ENCODE measurements around the gene HPSE2.
"Not testable (repeated sequence)": the region's sequence is repeated elsewhere in the genome, so short reads cannot be mapped to it uniquely, and the experiment has no call there.

Gene HPSE2

DNA sequence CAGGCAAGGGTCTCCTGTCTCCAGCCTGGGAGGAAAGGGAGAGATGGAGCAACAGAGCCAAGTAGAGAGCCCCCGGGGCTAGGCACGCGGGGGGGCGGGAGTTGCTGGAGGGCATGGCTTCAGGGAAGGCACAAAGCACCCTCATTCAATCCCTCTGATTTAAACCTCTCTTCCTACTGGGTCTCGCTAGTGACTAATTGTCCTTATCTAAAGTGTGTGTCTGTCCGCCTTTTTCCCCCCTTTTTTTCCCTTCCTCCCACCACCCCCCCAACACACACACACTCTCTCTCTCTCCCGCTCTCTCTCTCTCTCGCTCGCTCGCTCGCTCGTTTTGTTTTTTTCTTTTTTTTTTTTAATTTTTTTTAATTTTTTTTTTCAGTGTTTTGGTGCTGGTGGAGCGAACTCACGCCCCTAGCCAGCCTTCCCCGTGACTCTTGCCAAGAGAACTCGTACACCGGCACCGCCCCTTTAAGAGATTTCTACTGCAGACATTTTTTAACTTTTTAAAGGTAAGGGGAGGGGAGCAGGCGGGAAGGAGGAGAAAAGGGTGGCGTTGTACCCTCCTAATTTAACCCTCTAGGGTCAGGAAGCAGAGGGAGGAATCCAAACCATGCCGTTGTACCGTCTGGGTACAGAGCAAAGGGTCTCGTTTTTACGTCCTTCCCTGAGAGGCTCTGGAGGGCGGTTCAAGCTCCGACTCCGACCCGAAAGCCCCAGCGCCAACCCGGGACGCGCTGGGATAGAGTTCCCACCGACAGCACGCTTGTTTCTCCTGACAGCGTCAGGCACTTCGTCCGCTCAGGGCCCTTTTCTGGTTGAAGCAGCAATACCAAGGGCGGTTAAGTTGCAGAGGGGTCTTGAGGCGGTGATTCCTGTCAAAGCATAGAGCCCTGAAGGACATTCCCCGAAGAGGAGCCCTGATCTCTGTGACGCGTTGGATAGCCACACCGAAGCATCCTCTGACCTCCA, at the start of gene HPSE2:
Gene HPSE2 (minus strand): TSS at position 195 of the 969 bp plus-strand sequence.
- FAIRE-seq = no peak
- DNase-seq (ENCODE audit: low spot score) = no peak

DNA sequence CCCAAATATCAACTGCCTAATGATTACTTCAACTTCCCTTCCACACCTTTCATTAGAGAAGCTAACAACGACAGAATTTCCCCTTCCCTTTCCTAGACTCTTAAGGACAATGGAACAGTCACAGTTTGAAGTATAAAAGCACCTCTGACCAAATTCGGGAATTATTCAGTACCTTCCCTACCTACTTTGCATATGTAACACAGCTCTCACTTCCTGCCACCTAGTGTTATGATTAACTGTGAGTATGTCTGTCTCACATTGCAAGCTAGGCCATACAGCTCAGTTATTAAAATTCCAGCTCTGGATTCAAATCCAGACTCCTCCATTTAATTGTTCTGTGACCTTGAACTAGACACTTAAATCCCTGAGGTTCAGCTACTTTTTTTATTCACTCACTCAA, 44.8 kb upstream of the HPSE2 start:
- DNase-seq (ENCODE audit: low spot score) (no peak), FAIRE-seq (no peak)

DNA sequence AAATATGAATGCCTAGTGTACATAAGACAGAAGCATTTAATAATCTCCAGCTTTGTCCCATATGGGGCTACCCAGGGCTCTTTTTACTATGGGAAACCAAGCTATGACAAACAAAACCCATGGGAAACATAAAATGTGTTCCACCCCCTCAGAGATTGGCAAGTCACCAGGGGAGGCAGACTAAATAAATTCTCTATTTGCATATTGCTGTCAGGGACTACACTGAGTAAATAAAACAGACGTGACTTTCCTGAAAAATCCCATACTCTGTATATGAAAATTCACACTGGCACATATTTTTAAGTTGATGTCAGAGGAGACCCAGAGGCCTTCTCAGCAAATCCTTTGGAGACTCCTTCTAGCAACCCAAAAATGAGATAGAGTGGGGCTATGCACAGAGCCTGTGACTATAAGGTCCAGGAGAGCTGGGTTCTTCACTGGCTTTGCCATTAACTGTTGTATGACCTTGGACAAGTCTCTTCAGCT, 44.0 kb upstream of the HPSE2 start:
- FAIRE-seq (no peak), DNase-seq (ENCODE audit: low spot score) (no peak)

DNA sequence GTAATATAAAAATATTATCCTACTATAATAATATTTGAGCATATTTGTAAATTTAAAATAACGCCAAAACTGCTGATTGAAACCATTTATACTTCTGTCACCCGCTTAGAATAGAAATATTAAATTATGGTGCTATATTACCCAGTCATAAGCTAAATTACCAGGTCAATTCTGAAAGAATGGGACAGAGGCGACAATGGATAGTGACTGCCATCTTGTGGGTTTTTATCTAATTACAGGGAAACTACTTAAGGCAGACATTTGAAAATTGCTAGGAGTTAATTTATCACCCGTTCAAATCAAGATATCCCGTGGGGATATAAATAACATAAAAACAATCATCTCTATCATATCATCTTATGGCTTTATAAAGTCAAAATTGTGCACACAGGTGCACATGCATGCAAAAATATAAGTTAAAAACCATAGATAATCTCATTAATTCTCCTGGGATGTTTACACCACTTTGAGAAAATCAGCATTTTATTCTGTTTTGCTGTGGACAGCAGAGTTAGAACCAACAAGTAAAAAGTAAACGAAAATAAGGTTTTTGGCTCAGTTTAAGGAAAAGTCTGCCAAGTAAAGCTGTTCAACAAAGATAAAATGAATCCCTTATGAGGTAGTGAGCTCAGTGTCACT, 41.3 kb upstream of the HPSE2 start:
- FAIRE-seq = peak; percentile 55
- peak; percentile 16 for DNase-seq (ENCODE audit: low spot score)

DNA sequence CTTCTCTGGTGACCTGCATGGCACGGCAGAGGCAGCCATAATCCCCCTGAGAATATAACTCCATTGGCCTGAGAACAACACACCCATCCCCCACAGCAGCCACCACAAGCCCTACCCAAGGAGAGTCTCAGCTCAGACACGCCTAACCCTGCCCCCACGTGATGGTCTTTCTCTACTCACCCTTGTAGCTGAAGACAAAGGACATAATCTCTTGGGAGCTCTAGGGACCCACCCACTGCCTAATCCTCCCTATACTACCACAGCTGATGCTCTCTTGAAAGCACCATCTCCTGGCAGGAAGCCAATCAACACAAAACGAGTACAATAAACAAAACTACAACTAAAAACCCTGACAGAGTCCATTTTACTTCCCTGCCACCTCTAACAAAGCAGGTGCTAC, 30.7 kb upstream of the HPSE2 start:
- DNase-seq (ENCODE audit: low spot score) (no peak), FAIRE-seq (no peak)

DNA sequence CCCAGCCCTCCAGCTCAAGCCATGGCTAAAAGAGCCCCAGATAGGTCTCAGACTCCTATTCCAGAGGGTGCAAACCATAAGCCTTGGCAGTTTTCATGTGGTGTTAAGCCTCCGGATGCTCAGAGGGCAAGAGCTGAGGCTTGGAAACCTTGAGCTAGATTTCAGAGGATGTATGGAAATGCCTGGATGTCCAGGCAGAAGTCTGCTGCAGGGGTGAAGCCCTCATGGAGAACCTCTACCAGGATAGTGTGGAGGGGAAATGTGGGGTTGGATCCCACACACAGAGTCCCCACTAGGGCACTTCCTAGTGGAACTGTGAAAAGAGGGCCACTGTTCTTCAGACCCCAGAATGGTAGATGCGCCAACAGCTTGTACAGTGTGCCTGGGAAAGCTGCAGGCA, 13.2 kb upstream of the HPSE2 start:
- no peak for FAIRE-seq

DNA sequence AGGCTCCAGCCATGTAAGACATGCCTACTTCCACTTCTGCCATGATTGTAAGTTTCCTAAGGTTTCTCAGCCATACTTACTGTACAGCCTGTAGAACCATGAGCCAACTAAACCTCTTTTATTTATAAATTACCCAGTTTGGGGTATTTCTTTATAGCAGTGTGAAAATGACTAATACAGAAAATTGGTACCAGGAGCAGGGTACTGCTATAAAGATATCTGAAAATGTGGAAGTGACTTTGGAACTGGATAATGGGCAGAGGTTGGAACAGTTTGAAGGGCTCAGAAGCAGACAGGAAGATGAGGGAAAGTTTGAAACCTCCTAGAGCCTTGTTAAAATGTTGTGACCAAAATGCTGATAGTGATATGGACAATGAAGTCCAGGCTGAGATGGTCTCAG, 12.2 kb upstream of the HPSE2 start:
- FAIRE-seq; DNase-seq (ENCODE audit: low spot score): not testable (repeated sequence)

More for the DNA sequence above, 13.2 kb upstream of the HPSE2 start:
- no peak for DNase-seq (ENCODE audit: low spot score)

DNA sequence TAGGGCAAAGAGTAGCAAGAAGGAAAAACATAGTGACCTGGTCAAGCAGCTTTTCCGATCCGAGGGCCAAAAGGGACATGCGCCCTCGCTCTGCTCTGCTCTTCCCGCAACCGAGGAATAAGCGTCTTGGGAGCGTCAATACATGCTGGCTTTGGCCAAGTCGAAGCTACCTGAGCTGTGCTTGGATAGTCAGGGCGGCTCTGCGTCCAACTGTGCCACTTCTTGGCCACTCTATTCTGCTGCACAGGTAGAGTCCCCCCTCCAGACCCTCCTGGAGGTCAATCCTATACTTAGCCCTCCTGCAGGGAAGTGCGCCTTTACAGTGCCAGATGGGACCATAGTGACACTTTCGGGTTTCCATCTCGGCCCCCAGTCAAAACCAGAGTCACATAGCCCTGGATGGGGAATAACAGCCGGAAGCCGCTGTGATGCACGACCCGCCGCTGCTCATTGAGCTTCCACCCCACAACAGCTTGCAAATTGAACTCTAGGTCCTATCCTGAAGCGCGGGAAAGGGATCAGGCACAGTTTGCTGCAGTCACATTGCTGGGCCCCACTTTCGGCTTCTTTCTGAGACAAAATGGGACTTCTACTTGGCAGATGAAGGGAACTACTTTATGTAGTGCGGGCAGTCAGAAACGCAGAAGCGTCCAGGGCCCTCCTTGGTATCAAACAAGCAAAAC, 1.1 kb upstream of the HPSE2 start:
- DNase-seq (ENCODE audit: low spot score) = no peak
- no peak for FAIRE-seq

DNA sequence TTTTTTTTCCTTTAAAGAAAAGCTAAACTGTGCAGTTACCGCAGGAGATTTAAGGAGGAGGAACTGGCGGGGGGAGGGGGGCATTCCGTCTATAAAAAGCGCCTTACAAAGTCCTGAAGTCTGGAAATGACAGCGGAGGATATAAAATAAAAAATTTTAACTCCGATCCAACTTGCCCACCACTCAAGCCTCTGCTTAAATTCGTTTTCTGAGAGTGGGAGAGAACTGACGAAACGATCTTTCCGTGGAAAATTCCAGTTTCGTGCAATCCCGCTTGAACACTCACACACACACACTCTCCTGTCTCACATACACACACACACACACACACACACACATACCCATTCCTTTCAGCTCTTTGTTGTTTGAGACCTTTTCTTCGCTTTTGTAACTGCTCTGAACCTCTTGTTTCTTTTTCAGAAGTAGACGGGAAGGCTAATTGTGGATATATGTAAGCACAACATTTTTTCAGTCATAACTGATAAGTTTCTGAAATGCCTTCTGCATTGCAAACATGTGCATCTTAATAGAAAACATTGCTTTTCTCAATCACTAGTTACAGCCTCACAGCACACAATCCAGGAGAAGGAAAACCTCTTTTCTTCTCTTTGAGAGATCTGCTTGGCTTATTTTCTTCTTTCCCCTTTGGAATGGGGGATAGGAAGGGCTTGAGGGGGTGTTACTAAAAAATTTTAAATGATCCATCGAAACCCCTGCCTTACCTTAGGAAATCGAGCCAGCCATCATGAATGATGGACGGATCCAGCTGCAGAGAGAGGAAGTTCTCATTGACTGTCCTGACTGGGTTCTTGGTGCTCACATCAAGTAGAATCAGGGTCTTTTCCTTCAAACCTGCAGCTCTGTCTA, 628 bp downstream of the HPSE2 start:
- FAIRE-seq (no peak), DNase-seq (ENCODE audit: low spot score) (no peak)

DNA sequence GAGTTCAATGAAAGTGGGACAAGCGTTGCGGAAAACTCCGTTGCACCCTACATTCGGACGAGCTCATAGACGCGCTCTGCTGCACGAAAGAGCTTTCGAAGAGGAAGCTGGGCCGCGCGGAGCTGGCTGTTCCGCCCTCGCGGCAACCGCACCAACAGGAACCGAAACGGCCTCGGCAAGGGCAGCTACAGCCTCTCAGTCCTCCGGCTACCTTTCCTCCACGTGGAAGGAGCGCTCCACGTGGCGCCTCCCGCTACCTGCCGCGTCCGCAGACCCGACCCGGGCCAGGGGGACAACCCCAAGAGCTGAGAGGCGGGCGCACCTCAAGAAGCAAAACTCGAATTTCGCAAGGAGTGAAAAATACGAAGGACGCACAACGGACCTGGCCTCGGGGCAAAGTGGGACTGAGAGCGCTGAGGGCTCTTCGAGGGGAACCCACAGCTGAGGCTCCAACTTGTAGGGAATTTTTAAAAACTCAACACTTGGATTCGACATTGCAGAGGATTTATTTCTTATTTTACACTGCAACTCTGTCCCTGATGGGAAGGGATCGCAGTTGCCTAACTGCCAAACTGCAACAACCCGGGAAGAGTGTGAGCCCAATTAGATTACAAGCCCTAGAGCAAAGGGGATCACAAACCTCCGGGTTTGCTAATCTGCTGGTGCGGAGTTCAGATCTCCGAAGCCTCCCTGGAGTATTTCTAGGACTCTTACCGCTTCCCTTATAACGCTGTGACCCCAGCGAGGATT, 1.4 kb downstream of the HPSE2 start:
- FAIRE-seq (no peak), DNase-seq (ENCODE audit: low spot score) (no peak)

DNA sequence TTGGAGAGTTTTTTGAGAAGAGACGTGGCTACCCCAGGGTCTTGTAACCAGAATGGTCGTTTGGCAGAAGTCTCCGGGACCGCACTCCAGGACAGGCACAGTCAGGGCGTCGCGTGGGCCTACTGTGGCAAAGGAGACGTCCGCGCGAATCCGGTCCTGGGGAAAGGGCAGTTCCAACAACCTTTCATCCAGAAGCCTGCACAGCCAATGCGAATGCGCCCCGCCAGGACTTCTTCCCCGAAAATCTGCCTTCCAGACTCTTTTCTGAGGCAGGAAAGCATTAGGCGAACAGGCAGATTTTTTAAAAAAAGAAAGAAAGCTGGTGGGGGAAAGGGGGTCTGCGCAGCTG, 2.0 kb downstream of the HPSE2 start:
- DNase-seq (ENCODE audit: low spot score) (no peak), FAIRE-seq (no peak)

DNA sequence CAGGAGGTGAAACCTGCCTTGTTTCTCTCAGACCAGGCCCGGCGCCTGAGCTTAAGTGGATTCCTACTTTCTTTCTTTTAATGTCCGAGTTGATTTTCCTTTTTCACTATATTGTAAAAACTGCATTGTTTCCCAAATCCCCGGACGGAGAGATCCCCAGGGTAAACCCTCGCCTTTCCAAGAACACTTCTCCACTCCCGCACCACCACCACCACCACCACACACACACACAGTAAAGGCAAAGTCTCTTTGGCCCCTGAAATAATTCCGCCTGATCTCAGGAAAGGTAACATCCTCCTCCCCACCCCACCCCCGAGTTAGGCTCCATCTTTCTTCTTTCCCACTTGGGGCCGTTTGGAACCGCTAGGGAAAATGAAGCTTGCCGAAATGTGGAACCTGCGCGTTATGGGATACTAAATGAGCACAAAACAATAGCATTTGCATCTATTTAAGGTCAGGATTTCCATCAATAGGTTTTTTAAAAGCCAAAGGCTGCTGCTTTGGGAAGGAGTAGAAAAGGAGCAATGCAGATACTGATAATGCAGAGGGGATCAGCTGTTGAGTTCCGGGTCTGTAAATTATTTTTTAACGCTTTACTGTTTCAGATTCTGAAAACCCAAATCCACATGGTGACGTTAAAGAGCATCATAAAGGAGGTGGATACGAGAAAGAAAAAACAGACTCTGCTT, 2.5 kb downstream of the HPSE2 start:
- FAIRE-seq (no peak), DNase-seq (ENCODE audit: low spot score) (no peak)

DNA sequence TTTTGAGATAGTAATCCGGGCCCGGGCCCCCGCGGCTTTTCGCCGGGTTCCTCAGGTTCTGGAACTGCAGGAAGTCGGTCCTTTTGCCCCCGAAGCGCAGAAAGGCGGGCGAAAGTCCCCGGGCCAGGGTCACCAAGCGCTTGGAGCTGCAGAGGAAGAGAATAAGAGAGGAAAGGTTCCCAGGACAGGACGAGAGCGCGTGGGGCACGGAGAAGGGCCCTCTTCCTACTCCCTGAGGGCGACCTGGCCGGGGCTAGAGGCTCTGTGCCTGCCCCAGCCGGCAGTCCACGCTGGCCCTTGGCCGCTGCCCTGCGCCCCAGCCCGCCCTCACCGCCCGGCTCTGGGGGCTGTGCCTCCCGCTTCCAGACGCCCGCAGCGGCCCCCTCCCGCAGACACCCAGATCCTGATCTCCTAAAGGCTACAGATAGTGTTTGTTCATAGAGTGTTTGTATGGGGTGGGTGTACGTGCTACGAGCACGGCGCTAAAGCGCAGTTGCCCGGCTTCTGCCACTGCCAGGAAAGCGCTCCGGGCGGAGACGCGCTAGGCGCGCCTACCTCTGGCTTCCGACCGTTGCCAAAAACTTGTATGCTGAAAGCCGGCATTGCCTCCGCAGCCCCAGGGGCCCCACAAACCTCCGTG, 3.2 kb downstream of the HPSE2 start:
- FAIRE-seq = no peak

DNA sequence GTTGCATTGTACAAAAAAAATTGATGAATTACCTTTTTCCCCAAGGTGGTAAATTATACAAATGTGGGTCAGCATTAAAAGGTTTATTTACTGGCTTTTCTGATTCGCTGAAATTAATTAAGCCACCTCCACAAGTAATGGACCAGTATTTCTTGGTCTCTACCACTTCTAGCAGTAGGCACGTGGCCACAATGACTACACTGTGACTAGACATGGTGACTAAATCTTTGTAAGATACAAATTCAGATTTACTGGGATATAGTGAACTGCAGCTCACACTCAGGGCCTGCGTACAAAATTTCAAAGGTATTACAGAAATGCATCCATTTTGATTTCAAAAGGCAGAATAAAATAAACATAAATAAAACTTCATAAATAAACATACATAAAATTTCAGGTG, 10.9 kb downstream of the HPSE2 start:
- DNase-seq (ENCODE audit: low spot score) = no peak
- no peak for FAIRE-seq

More for the DNA sequence above, 3.2 kb downstream of the HPSE2 start:
- no peak for DNase-seq (ENCODE audit: low spot score)

DNA sequence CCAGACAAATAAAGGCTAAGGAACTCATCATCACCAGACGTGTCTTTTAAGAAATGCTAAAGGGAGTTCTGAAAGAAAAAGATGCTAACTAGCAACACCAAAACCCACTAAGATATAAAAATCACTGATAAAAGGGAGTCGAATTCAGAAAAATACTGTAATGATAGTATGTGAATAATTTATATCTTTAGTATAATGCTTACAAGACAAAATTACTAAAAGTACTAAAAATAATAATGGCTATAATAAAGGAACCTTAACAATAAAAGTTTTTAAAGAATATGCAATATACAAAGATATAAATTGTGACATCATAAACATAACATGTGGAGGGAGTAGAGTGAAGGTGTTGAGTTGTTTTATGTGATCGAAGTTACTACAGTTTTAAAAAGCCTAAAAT, 28.3 kb downstream of the HPSE2 start:
- DNase-seq (ENCODE audit: low spot score) (no peak), FAIRE-seq (no peak)

DNA sequence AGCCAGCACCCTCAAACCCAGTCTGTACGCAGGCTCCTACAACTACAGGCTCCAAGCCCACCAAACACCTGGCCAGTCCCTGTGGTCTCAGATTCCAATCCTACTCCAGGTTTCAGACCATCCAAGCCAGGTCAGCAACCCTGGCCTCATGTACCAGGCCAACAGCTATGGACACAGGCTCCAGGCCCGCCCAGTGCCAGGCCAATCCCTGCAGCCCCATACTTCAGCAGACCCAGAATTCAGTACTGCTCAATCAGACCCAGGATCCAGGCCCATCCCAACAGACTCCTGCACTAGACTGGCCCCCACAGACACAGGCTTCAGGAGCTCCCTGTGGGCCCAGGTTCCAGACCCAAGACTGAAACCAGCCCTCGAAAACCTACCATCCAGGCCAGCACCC, 32.3 kb downstream of the HPSE2 start:
- FAIRE-seq (no peak), DNase-seq (ENCODE audit: low spot score) (no peak)

DNA sequence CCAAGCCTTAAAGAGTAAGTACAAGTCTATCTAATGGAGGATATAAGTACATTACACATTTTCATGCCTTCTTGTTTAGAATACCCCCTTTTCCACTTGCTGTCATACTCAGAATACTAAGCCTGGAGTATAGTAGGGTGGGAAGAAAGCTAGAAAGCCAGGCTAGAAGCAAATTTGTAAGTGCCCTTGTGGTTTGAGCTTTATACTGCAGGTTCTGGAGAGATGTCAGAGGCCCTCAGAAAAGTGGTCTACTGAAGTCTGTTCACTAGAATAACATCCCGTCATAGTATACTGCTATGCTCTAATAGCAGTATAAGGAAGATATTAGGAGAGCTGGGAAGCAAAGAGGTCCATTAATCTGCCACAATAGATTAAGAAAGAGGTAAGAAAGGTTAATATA, 62.7 kb downstream of the HPSE2 start:
- DNase-seq (ENCODE audit: low spot score) (no peak), FAIRE-seq (no peak)

DNA sequence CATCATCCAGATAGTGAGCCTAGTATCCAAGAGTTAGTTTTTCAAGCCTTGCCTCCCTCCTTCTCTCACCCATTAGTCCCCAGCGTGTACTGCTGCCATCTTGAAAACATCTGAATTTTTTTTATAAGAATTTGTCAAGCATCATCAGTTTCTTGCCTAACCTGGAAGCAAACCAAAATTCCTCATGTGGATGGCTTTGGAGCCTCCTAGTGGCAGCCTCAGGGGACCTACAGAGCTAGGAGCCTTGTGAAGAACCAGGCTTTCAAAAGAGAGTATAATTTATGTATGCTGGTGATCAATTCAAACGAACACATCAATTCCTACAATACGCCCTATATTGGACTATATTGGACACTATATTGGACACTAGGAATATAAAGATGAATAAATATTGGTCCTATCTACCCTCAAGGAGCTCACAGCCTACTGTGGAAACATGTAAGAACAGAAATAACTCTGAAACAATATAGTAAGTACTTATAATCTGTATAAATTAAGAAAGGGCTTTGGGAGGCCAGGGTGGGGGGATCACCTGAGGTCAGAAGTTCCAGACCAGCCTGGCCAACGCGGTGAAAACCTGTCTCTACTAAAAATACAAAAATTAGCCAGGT, 63.4 kb downstream of the HPSE2 start:
- FAIRE-seq (no peak), DNase-seq (ENCODE audit: low spot score) (no peak)

DNA sequence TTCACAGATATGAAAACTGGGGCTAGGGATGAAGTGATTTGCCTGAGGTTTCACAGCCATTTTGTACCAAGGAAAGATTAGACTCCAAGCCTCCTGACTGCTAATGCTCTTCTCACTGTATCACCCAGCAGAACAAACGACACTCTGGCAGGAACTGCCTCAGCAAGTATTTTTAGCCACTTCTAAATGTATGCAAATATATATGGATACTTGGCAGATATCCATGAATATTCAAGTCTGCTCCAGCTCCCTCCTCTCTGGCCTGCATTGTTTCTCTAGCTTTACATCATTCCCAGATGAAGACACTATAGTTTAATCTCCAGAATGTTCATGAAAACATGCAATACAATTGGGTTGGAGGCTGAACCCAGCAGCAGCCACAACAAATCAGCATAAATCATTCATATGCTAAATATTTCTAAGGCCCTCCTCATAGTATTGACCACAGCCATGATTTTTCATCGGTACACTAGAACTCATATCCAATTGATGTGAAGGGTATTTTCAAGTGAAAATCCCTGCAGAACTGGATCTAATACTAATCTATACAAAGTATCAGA, 65.5 kb downstream of the HPSE2 start:
- FAIRE-seq = no peak
- DNase-seq (ENCODE audit: low spot score) = no peak

Measured in RCC 7860 (cell line).